BLaER1 treated with 17β-estradiol and CSF1 and Interleukin-3, amounts not matched to agents 10 nM and 100 nM (cell line): ENCODE results near the gene LRRC36.

ENCODE experiments used
- H3K27ac ChIP-seq, 11 experiments: shearing (Covaris generic); formaldehyde crosslinking; 2 replicates each; pipeline ENCODE4 v1.8.1; 2022
- H3K27me3 ChIP-seq, 11 experiments: shearing (Covaris generic); formaldehyde crosslinking; 2 replicates each; pipeline ENCODE4 v1.8.1; 2022
- H3K36me3 ChIP-seq, 11 experiments: shearing (Covaris generic); formaldehyde crosslinking; 2 replicates each; pipeline ENCODE4 v1.8.1; 2022
- H3K4me1 ChIP-seq, 10 experiments: shearing (Covaris generic); formaldehyde crosslinking; 2 replicates each; pipeline ENCODE4 v1.8.1; 2022
- H3K4me2 ChIP-seq, 11 experiments: shearing (Covaris generic); formaldehyde crosslinking; 2 replicates each; pipeline ENCODE4 v1.8.1; 2022
- H3K4me3 ChIP-seq, 10 experiments: shearing (Covaris generic); formaldehyde crosslinking; 2 replicates each; pipeline ENCODE4 v1.8.1; 2022
- H3K9ac ChIP-seq, 11 experiments: shearing (Covaris generic); formaldehyde crosslinking; 2 replicates each; pipeline ENCODE4 v1.8.1; 2022
- H3K9me3 ChIP-seq, 11 experiments: shearing (Covaris generic); formaldehyde crosslinking; replicated peaks in 1 of 11; 2 replicates each; pipeline ENCODE4 v1.8.1; 2022
- H4K20me1 ChIP-seq, 11 experiments: shearing (Covaris generic); formaldehyde crosslinking; 2 replicates each; pipeline ENCODE4 v1.8.1; 2022
- Cebpa-rat ChIP-seq, 11 experiments: shearing (Covaris generic); IDR thresholded peaks; 2 replicates each; pipeline ENCODE4 v1.8.1; 2022

The LRRC36 gene

GRCh38 chr16:67281536-67282446 is 44.8 kb upstream of the LRRC36 start:
- Histone ChIP-seq H3K9me3 (no peaks in the 10 kb centered on the region), H3K9ac (no peak overlapping the region), H3K4me1 (peaks cover 26 to 54% (median 43%) of the 10 kb centered on the region in 10 experiments), H3K27ac (no peak overlapping the region), H3K4me2 (no peak overlapping the region), H3K36me3 (peaks cover 0 to 8% (median 0%) of the 10 kb centered on the region in 11 experiments; a peak in 6 of 22 replicates), H4K20me1 (peaks cover 0 to 10% (median 0%) of the 10 kb centered on the region in 11 experiments; a peak in 2 of 22 replicates), H3K27me3 (peaks cover 0 to 5% (median 0%) of the 10 kb centered on the region in 11 experiments; a peak in 1 of 22 replicates), H3K4me3 (no peak overlapping the region)
- no peak for TF ChIP-seq Cebpa-rat (IDR thresholded peaks at IDR 0.05)

GRCh38 chr16:67282447-67282805 is 44.2 kb upstream of the LRRC36 start:
- Histone ChIP-seq H3K27ac (no peak overlapping the region), H3K9ac (no peak overlapping the region), H4K20me1 (peaks cover 0 to 8% (median 0%) of the 10 kb centered on the region in 11 experiments; a peak in 3 of 22 replicates), H3K27me3 (peaks cover 0 to 5% (median 0%) of the 10 kb centered on the region in 11 experiments; a peak in 1 of 22 replicates), H3K9me3 (no peaks in the 10 kb centered on the region), H3K4me3 (no peak overlapping the region), H3K4me1 (peaks cover 20 to 54% (median 39%) of the 10 kb centered on the region in 10 experiments), H3K36me3 (peaks cover 0 to 2% (median 0%) of the 10 kb centered on the region in 11 experiments; a peak in 3 of 22 replicates), H3K4me2 (no peak overlapping the region)
- TF ChIP-seq Cebpa-rat (IDR thresholded peaks at IDR 0.05) = no peak

- Histone ChIP-seq H3K4me1 (peaks cover 12 to 46% (median 31%) of the 10 kb centered on the region in 10 experiments), H3K4me2 (peak overlapping the region in 9 of 11 experiments; percentile 33 to 81 (median 68); a peak in 17 of 22 replicates), H3K9ac (peak overlapping the region in 2 of 11 experiments; percentile 13 to 48; a peak in 2 of 22 replicates), H3K36me3 (no peaks in the 10 kb centered on the region), H3K27ac (no peak overlapping the region), H3K27me3 (peaks cover 0 to 5% (median 0%) of the 10 kb centered on the region in 11 experiments; a peak in 1 of 22 replicates), H4K20me1 (peaks cover 0 to 8% (median 0%) of the 10 kb centered on the region in 11 experiments; a peak in 2 of 22 replicates), H3K4me3 (no peak overlapping the region), H3K9me3 (no peaks in the 10 kb centered on the region)
- no peak for TF ChIP-seq Cebpa-rat (IDR thresholded peaks at IDR 0.05)
Measured at GRCh38 chr16:67283039-67283825, 43.4 kb upstream of the LRRC36 start.

GRCh38 chr16:67283826-67284555 is 42.6 kb upstream of the LRRC36 start:
- H3K9me3 ChIP-seq = no peaks in the 10 kb centered on the region
- H3K27ac ChIP-seq = no peak overlapping the region
- no peak for TF ChIP-seq Cebpa-rat (IDR thresholded peaks at IDR 0.05)
- H3K4me3 ChIP-seq = no peak overlapping the region
- H3K27me3 ChIP-seq = peaks cover 0 to 5% (median 0%) of the 10 kb centered on the region in 11 experiments; a peak in 1 of 22 replicates
- no peaks in the 10 kb centered on the region for H3K36me3 ChIP-seq
- peaks cover 4 to 39% (median 24%) of the 10 kb centered on the region in 10 experiments; a peak in 18 of 20 replicates for H3K4me1 ChIP-seq
- peaks cover 0 to 8% (median 0%) of the 10 kb centered on the region in 11 experiments; a peak in 2 of 22 replicates for H4K20me1 ChIP-seq
- peak overlapping the region; percentile 7 to 81 (median 65); a peak in 20 of 22 replicates for H3K4me2 ChIP-seq
- H3K9ac ChIP-seq = peak overlapping the region in 7 of 11 experiments; percentile 14 to 51 (median 40); a peak in 8 of 22 replicates

GRCh38 chr16:67284699-67285646 is 41.6 kb upstream of the LRRC36 start:
- Histone ChIP-seq H3K4me2 (peak overlapping the region; percentile 7 to 81 (median 65); a peak in 20 of 22 replicates), H3K36me3 (no peaks in the 10 kb centered on the region)

GRCh38 chr16:67286441-67287235 is 40.0 kb upstream of the LRRC36 start:
- Histone ChIP-seq H3K9ac (no peak overlapping the region), H3K4me1 (peaks cover 10 to 42% (median 26%) of the 10 kb centered on the region in 10 experiments; a peak in 19 of 20 replicates), H3K9me3 (no peaks in the 10 kb centered on the region), H4K20me1 (peaks cover 0 to 8% (median 0%) of the 10 kb centered on the region in 11 experiments; a peak in 2 of 22 replicates), H3K27me3 (no peaks in the 10 kb centered on the region), H3K4me2 (no peak overlapping the region), H3K36me3 (no peaks in the 10 kb centered on the region), H3K27ac (no peak overlapping the region), H3K4me3 (no peak overlapping the region)
- no peak for TF ChIP-seq Cebpa-rat (IDR thresholded peaks at IDR 0.05)

More at GRCh38 chr16:67284699-67285646, 41.6 kb upstream of the LRRC36 start:
- Histone ChIP-seq H3K27ac (no peak overlapping the region), H3K27me3 (no peaks in the 10 kb centered on the region), H3K9me3 (no peaks in the 10 kb centered on the region), H3K4me3 (no peak overlapping the region), H3K9ac (peak overlapping the region in 5 of 11 experiments; percentile 14 to 51 (median 48); a peak in 5 of 22 replicates), H4K20me1 (peaks cover 0 to 8% (median 0%) of the 10 kb centered on the region in 11 experiments; a peak in 2 of 22 replicates), H3K4me1 (peaks cover 10 to 42% (median 26%) of the 10 kb centered on the region in 10 experiments; a peak in 19 of 20 replicates)
- no peak for TF ChIP-seq Cebpa-rat (IDR thresholded peaks at IDR 0.05)

DNA sequence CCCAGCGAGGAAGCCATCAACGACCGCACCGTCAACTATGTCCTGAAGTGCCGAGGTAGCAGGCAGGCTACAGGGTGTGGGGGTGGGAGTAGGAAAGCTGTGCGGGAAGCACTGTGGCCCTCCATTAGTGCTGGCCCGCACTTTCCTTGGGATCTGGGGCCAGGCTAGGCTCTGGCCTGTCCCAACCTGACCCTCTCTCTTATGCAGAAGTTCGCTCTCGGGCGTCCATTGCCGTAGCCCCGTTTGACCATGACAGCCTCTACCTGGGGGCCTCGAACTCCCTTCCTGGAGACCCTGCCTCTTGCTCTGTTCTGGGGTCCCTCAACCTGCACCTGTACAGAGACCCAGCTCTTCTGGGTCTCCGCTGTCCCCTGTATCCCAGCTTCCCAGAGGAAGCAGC is 38.7 kb upstream of the LRRC36 start:
- Histone ChIP-seq H3K4me3 (no peak overlapping the region), H3K4me1 (peaks cover 10 to 42% (median 26%) of the 10 kb centered on the region in 10 experiments; a peak in 19 of 20 replicates), H3K36me3 (no peaks in the 10 kb centered on the region), H3K9ac (no peak overlapping the region), H3K27me3 (no peaks in the 10 kb centered on the region), H3K9me3 (no peaks in the 10 kb centered on the region), H3K27ac (no peak overlapping the region), H3K4me2 (no peak overlapping the region), H4K20me1 (peaks cover 0 to 8% (median 0%) of the 10 kb centered on the region in 11 experiments; a peak in 2 of 22 replicates)
- no peak for TF ChIP-seq Cebpa-rat (IDR thresholded peaks at IDR 0.05)
